Skeletal muscle cell (primary cell): ENCODE results near the gene GEMIN7.
A peak's percentile ranks its signal among the peaks of the same experiment; 100 is the strongest.

Experiments
- DNase-seq: peaks from one replicate; pipeline ENCODE4 v3.0.0-alpha.2; 2010; ENCODE audit warnings: low read depth
- H3K4me3 ChIP-seq: 2 replicates; pipeline ENCODE4 v1.5.1; 2011; ENCODE audit warnings: low read depth, mild to moderate bottlenecking, control low read depth, low read length, moderate library complexity

GEMIN7 gene

GRCh38 chr19:45059258-45059965, 19.6 kb upstream of the GEMIN7 start:
- no peak overlapping the region for H3K4me3 ChIP-seq
- no peak for DNase-seq

DNA sequence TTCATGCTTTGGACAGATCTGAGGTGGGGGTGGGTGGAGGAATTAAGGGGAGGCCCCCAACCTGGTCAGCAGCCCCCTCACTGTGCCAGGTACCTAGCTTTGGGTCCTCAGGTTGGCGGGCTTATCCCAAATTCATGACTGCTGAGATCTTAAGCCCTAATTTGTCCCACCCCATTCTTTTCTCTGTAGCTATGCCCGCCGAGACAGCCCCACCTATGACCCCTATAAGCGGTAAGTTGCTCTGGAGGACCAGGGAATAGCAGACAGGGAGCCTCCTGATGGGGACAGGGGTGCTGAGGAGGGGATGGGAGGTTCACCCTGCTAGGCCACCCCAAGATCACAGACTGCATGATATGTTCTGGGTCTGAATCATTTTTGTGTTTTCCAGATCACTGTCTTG, 17.1 kb upstream of the GEMIN7 start:
- DNase-seq, result no peak
- no peak overlapping the region for H3K4me3 ChIP-seq

DNA sequence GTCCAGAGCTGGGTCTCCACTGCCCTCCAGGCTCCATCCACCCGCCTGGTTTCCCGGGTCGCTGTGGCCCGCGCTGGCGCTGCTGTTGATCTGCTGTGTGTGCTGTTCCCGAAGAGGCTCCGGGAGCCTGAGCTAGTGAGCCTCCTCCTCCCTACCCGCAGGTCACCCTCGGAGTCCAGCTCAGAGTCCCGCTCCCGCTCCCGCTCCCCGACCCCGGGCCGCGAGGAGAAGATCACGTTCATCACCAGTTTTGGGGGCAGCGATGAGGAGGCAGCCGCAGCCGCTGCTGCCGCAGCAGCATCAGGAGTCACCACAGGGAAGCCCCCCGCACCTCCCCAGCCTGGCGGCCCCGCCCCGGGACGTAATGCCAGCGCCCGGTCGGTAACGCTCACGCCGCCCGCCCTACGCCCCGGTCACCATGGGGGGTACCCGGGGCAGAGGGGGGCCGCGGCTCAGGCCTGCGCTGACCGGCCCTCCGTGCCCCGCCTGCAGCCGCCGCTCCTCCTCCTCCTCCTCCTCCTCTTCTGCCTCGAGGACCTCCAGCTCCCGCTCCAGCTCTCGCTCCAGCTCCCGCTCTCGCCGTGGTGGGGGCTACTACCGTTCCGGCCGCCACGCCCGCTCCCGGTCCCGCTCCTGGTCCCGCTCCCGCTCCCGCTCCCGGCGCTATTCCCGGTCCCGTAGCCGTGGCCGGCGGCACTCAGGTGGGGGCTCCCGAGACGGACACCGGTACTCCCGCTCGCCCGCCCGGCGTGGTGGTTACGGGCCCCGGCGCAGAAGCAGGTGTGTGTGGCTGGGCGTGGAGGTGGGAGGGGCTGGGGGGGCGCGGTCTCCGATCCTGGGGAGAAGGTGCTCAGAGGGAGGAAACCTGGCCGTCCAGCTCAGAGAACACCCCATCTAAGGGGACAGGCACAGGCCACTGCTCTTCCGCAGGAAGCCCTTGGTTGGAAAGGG, 14.9 kb upstream of the GEMIN7 start:
- no peak for DNase-seq
- no peak overlapping the region for H3K4me3 ChIP-seq

- no peak overlapping the region for H3K4me3 ChIP-seq
- no peak for DNase-seq
These were observed 12.0 kb upstream of the GEMIN7 start for GRCh38 chr19:45066921-45067661.

DNA sequence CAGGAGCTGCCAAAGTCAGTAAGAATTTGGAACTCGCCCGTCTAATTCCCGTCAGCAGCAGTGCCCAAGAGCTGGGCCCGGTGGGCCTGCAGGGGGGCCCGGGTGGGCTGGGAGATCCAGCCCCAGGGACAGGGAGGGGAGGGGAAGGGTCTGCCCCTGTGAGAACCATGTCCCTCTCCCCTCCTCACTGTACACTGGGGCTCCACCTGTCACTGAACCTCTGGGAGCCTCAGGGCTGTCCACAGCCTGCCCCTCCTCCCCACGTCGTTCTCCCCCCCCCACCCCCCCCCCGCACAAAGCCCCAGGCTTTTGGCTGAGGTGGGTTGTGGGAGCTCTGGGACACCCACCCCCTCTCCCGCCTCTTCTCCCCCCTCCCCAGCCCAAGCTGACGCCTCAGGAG, 11.0 kb upstream of the GEMIN7 start:
- no peak for DNase-seq
- H3K4me3 ChIP-seq, result no peak overlapping the region

- no peak for DNase-seq
- H3K4me3 ChIP-seq, result no peak overlapping the region
These were observed 10.0 kb upstream of the GEMIN7 start for GRCh38 chr19:45069056-45069455.

DNA sequence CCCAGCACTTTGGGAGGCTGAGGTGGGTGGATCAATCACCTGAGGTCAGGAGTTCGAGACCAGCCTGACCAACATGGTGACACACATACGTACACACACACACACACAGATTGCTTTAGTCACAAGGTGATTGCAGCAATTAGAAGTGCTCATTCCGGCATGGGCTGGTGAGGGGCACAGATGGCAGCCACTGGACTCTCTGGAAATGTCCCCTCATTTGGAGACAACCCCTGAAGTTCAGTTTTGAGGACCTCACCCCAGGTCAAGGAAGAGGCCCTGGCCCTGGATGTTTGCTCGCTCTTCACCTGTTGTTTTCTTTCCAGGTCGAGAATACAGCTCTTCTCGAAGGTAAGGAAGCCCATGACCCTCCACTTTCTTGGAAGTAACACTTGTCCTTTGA, 8.8 kb upstream of the GEMIN7 start:
- no peak for DNase-seq
- H3K4me3 ChIP-seq, result no peak overlapping the region

- no peak for DNase-seq
- H3K4me3 ChIP-seq, result no peak overlapping the region
These were observed 8.1 kb upstream of the GEMIN7 start for GRCh38 chr19:45070861-45071544.

DNA sequence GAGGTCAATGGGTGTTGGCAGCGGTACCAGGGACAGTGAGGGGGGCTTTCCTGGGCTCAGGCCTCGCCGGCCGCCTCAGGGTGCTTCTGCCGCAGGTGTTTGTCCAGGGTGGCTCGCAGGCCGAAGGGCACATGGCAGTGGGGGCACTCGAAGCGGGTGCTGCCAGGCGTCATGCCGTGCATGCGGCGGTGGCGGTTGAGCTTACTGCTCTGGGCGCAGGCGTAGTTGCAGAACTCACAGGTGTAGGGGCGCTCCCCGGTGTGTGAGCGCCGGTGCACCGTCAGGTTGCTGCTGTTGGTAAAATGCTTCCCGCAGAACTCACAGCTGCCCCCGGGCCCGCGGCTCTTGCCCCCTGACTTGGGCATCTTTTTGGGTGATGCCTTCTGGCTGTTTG, 7.5 kb upstream of the GEMIN7 start:
- H3K4me3 ChIP-seq, result no peak overlapping the region

GRCh38 chr19:45071969-45072790, 6.9 kb upstream of the GEMIN7 start:
- DNase-seq, result no peak
- H3K4me3 ChIP-seq, result no peak overlapping the region

More for the DNA sequence above, 7.5 kb upstream of the GEMIN7 start:
- no peak for DNase-seq

- peak overlapping the region; percentile 14 for H3K4me3 ChIP-seq
- DNase-seq, result no peak
These were observed 4.2 kb upstream of the GEMIN7 start for GRCh38 chr19:45074744-45075300.

- peak overlapping the region; percentile 47 for H3K4me3 ChIP-seq
- no peak for DNase-seq
These were observed 3.6 kb upstream of the GEMIN7 start for GRCh38 chr19:45075301-45076028.

- no peak for DNase-seq
- peak within 1 kb of the TSS; percentile 47 for H3K4me3 ChIP-seq
These were observed 2.8 kb upstream of the GEMIN7 start, which contains the start of gene ZNF296 for GRCh38 chr19:45076029-45076850. Gene ZNF296, minus strand, starts transcription at chr19:45076478. Its CDS starts 105 bp downstream, at chr19:45076373.

DNA sequence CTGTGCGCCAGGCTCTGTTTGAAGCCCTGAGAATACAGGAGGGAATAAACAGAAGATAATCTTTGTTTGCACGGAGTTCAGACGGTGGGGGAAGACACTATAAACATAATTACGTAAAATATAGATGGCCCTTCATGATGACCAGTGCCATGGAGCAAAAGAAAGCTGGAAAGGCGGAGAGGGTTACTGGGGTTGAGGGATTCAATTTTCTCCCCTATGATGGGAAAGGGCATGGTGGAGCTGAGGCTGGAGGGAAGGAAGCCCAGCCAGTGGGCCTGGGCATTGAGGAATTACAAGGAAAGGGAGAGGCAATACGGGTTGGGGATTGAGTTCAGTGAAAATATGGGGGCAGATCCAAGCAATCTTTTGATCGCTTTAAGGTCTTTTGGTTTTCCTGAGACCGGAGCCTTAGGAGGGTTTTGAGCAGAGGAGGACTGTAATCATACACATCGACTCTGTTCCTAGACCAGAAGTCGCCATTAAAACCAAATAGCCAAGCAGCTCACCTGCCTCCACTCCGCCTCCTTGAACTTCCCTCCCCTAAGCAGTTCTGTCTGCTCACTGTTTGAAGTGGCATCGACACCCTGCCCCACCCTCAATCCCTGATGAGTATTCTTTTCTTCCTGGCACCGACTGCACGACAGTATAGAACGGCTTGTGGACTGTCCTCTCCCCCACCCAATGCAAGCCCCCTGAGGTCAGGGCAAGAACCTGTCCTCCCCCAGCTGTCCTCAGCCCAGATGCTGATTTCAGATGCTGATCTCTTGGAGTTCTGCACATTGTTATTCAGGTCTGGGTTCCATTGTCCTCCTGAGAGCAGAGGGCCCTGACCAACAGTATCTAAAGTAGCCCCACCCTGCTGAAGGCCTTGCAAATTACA, 2.0 kb upstream of the GEMIN7 start:
- DNase-seq, result no peak
- peak overlapping the region; percentile 47 for H3K4me3 ChIP-seq

DNA sequence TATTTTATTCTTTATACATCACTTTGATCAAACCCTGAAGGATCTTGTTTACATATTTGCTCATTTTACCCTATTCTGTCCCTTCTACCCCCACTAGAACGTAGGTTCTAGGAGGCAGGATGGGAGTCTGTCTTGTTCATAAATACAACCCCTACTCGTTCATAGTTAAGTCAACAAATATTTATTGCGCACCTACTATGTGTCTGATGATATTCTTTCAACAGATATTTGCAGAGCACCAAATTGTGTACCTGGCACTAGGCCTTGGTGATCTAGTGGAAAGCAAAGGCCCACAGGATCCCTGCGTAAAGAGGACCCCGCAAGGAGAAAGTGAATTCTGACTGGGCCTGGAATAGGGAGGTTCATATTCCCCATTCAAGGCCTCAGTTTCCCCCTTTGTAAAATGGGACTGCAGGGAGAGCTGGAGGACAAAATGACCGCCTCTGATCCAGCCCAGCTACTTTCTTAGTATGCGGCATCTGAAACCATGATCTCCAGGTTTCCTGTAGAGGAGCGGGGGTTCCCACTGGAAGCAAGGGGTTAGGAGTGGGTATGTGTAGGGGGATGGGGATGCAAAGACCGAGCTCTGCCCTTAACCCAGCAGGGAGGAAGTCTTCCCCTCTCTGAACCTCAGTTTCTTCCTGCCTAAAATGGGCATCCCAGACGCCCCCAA, 534 bp upstream of the GEMIN7 start:
- H3K4me3 ChIP-seq, result peak overlapping the region; percentile 99
- DNase-seq, result no peak
